ACC112 (cell line): ENCODE data around the gene RGS9.

ENCODE experiments used
- H2AFZ ChIP-seq: fragments of 200-600 bp; sonication (generic); one replicate; pipeline ENCODE4 v1.6.0; 2017; ENCODE audit warnings: antibody characterized with exemption, low read length; ENCODE audit not compliant: unreplicated experiment
- H3K27ac ChIP-seq: fragments of 200-600 bp; sonication (generic); 2 replicates; pipeline ENCODE4 v1.5.1; 2014; ENCODE audit warnings: low read depth, mild to moderate bottlenecking, antibody characterized with exemption, low read length, moderate library complexity
- H3K27me3 ChIP-seq: fragments of 200-600 bp; sonication (generic); 2 replicates; pipeline ENCODE4 v1.6.1; 2014; ENCODE audit warnings: mild to moderate bottlenecking, antibody characterized with exemption, low read length, moderate library complexity, mixed read lengths; ENCODE audit not compliant: insufficient read depth
- H3K36me3 ChIP-seq: fragments of 200-600 bp; sonication (generic); 2 replicates; pipeline ENCODE4 v1.6.1; 2016; ENCODE audit warnings: mild to moderate bottlenecking, antibody characterized with exemption, low read length, moderate library complexity, mixed read lengths; ENCODE audit not compliant: insufficient read depth
- H3K4me1 ChIP-seq: fragments of 200-600 bp; sonication (generic); one replicate; pipeline ENCODE4 v1.6.1; 2016; ENCODE audit warnings: low read length, mixed read lengths; ENCODE audit not compliant: insufficient read depth, unreplicated experiment, control insufficient read depth
- H3K4me3 ChIP-seq: fragments of 200-600 bp; sonication (generic); 2 replicates; pipeline ENCODE4 v1.5.1; 2014; ENCODE audit warnings: mild to moderate bottlenecking, low read depth, low read length
- H3K79me2 ChIP-seq: fragments of 200-600 bp; sonication (generic); one replicate; pipeline ENCODE4 v1.6.0; 2016; ENCODE audit warnings: low read length; ENCODE audit not compliant: control insufficient read depth, unreplicated experiment, insufficient read depth

RGS9 gene

DNA sequence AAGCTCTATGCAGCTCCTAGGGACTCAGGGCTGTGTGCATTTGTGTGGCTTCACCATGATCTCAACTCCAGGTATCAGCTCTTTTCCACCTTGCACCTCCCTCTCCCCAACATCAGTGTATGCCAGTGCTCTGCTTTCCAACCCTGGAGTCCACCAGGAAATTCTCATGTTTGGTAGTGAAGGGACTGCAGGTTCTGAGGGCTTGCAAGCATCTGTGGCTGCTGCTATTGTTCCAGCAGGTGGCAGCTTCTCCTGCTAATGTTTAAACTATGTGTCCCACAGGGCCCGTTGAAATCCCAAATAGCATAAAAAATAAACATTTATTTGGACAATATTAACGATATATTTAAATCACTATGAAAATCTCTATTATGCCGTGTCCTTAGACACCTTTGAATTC is 82.0 kb downstream of the RGS9 start:
- Histone ChIP-seq H3K4me3 (no peak overlapping the region), H3K27ac (no peak overlapping the region), H2AFZ (no peak overlapping the region), H3K27me3 (peaks cover 48% of the 10 kb centered on the region), H3K4me1 (no peaks in the 10 kb centered on the region), H3K79me2 (no peaks in the 10 kb centered on the region), H3K36me3 (no peaks in the 10 kb centered on the region)

GRCh38 chr17:65219707-65220106 is 82.5 kb downstream of the RGS9 start:
- Histone ChIP-seq H3K27ac (no peak overlapping the region), H3K79me2 (no peaks in the 10 kb centered on the region), H3K4me3 (no peak overlapping the region), H2AFZ (no peak overlapping the region), H3K4me1 (no peaks in the 10 kb centered on the region), H3K27me3 (peaks cover 42% of the 10 kb centered on the region), H3K36me3 (no peaks in the 10 kb centered on the region)

- no peak overlapping the region for H3K27ac ChIP-seq
- H3K79me2 ChIP-seq = no peaks in the 10 kb centered on the region
- H3K4me1 ChIP-seq = no peaks in the 10 kb centered on the region
- H3K4me3 ChIP-seq = no peak overlapping the region
- H3K36me3 ChIP-seq = no peaks in the 10 kb centered on the region
- H3K27me3 ChIP-seq = peaks cover 34% of the 10 kb centered on the region
- H2AFZ ChIP-seq = no peak overlapping the region
These were observed 83.6 kb downstream of the RGS9 start for GRCh38 chr17:65220732-65221131.

DNA sequence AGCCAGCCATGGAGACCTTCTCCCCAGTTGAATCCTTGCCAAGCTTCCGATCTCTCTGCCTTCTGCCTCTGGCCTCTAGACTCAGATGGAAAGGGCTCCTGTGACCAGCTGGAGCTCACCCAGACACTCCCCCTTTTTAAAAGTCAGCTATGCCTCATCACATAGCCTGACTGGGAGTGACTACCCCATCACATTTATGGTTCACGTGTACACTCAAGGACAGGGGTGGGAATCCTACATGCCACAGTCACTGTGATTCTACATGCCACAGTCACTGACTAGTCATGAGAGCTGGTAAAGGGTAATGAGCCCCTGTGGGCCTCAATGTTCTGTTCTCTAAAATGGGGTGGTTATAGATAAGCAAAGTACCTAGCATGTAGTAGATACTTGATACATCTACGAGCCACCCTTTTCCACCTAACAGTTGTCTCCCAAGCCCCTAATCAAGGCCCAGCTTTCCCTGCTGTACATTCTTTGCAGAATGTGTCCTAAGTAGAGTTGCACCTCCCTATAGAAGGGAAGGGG is 85.1 kb downstream of the RGS9 start:
- no peaks in the 10 kb centered on the region for H3K79me2 ChIP-seq
- H3K4me1 ChIP-seq = no peaks in the 10 kb centered on the region
- no peak overlapping the region for H3K4me3 ChIP-seq
- no peaks in the 10 kb centered on the region for H3K36me3 ChIP-seq
- no peak overlapping the region for H3K27ac ChIP-seq
- no peak overlapping the region for H2AFZ ChIP-seq
- H3K27me3 ChIP-seq = peaks cover 19% of the 10 kb centered on the region

- Histone ChIP-seq H3K79me2 (no peaks in the 10 kb centered on the region), H2AFZ (no peak overlapping the region), H3K27ac (no peak overlapping the region), H3K4me1 (peaks cover 11% of the 10 kb centered on the region), H3K36me3 (no peaks in the 10 kb centered on the region), H3K27me3 (no peaks in the 10 kb centered on the region), H3K4me3 (no peak overlapping the region)
These were observed 87.9 kb downstream of the RGS9 start for GRCh38 chr17:65225061-65225460.

GRCh38 chr17:65226227-65226626 is 89.1 kb downstream of the RGS9 start:
- no peak overlapping the region for H3K27ac ChIP-seq
- no peak overlapping the region for H2AFZ ChIP-seq
- H3K27me3 ChIP-seq = no peaks in the 10 kb centered on the region
- no peaks in the 10 kb centered on the region for H3K79me2 ChIP-seq
- H3K36me3 ChIP-seq = no peaks in the 10 kb centered on the region
- H3K4me3 ChIP-seq = no peak overlapping the region
- H3K4me1 ChIP-seq = peaks cover 11% of the 10 kb centered on the region

GRCh38 chr17:65227637-65228036 is 90.5 kb downstream of the RGS9 start:
- H3K79me2 ChIP-seq = no peaks in the 10 kb centered on the region
- H3K4me1 ChIP-seq = peaks cover 11% of the 10 kb centered on the region
- no peak overlapping the region for H3K4me3 ChIP-seq
- no peaks in the 10 kb centered on the region for H3K27me3 ChIP-seq
- no peaks in the 10 kb centered on the region for H3K36me3 ChIP-seq
- no peak overlapping the region for H2AFZ ChIP-seq
- no peak overlapping the region for H3K27ac ChIP-seq

- H3K27me3 ChIP-seq = no peaks in the 10 kb centered on the region
- no peaks in the 10 kb centered on the region for H3K36me3 ChIP-seq
- no peak overlapping the region for H3K27ac ChIP-seq
- H3K79me2 ChIP-seq = no peaks in the 10 kb centered on the region
- H3K4me3 ChIP-seq = peak overlapping the region; percentile 34
- peaks cover 11% of the 10 kb centered on the region for H3K4me1 ChIP-seq
- H2AFZ ChIP-seq = peak overlapping the region; percentile 57
These were observed 91.1 kb downstream of the RGS9 start for GRCh38 chr17:65228287-65228686.

- Histone ChIP-seq H3K79me2 (no peaks in the 10 kb centered on the region), H3K4me3 (peak overlapping the region; percentile 34), H3K4me1 (peaks cover 11% of the 10 kb centered on the region), H3K36me3 (no peaks in the 10 kb centered on the region), H3K27ac (no peak overlapping the region), H3K27me3 (no peaks in the 10 kb centered on the region), H2AFZ (peak overlapping the region; percentile 57)
These were observed 91.8 kb downstream of the RGS9 start for GRCh38 chr17:65228734-65229620.

GRCh38 chr17:65229621-65229995 is 92.4 kb downstream of the RGS9 start:
- H3K36me3 ChIP-seq = no peaks in the 10 kb centered on the region
- H3K79me2 ChIP-seq = no peaks in the 10 kb centered on the region
- H3K27me3 ChIP-seq = no peaks in the 10 kb centered on the region
- no peak overlapping the region for H3K27ac ChIP-seq
- no peak overlapping the region for H3K4me3 ChIP-seq
- no peak overlapping the region for H2AFZ ChIP-seq
- peaks cover 11% of the 10 kb centered on the region for H3K4me1 ChIP-seq

DNA sequence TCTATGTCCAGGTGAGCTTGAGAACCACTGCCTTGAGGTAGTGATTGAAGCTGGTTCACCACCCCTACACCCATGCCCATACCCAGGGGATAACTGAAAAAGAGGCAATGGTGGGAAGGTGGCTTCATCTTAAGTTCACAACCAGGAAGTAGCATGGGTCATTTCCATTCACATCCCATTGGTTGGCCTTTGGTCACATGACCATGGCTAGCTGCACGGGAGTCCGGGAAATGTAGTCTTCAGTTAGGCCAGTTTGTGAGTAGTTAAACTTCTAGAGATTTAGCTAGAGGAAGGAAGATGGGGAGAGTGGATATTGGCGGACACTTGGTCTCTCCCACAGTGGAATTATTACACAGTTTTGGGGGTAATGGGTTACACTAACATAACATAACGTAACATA is 92.9 kb downstream of the RGS9 start:
- peaks cover 11% of the 10 kb centered on the region for H3K4me1 ChIP-seq
- H3K4me3 ChIP-seq = no peak overlapping the region
- H2AFZ ChIP-seq = no peak overlapping the region
- no peaks in the 10 kb centered on the region for H3K36me3 ChIP-seq
- no peak overlapping the region for H3K27ac ChIP-seq
- no peaks in the 10 kb centered on the region for H3K79me2 ChIP-seq
- H3K27me3 ChIP-seq = no peaks in the 10 kb centered on the region
